H1 (cell line): Measurements from ENCODE around the gene CFAP161. TPM values are rescaled to one million over a fixed set of nuclear protein-coding genes. Genes with fewer than 3 reads are reported as not detected.

Source experiments
- CTCF ChIA-PET: fragments of 300-600 bp; sonication (Branson Sonifier 250); formaldehyde crosslinking; loops from one replicate; lab custom pipeline; 2021; ENCODE audit not compliant: partially characterized antibody; lab: Charles Lee
- POLR2A ChIA-PET: fragments of 300-600 bp; sonication (Branson Sonifier 250); formaldehyde crosslinking; loops from one replicate; lab custom pipeline; 2021; ENCODE audit warnings: inconsistent platforms; ENCODE audit not compliant: partially characterized antibody; lab: Charles Lee
- DNase-seq, 2 experiments: peaks; one replicate each; pipeline versions ENCODE4 v3.0.0 to v3.0.0-alpha.2; 2010 to 2022; ENCODE audit warnings: low spot score in 2 of 2, low read depth in 1 of 2, mixed read lengths in 1 of 2
- FAIRE-seq: peaks from 2 replicates; lab custom pipeline; 2011; peaks lifted over from hg19 to GRCh38; lab: Jason Lieb, UNC
- H2AFZ ChIP-seq: 2 replicates; pipeline ENCODE4 v1.8.1; 2012; ENCODE audit warnings: low read length, inconsistent platforms
- H2AK5ac ChIP-seq: 2 replicates; pipeline ENCODE4 v1.6.1; 2013; ENCODE audit warnings: low read depth, low read length
- H2BK120ac ChIP-seq: replicated peaks from 2 replicates; pipeline ENCODE3; 2013; ENCODE audit warnings: low read depth, low read length, inconsistent platforms
- H2BK12ac ChIP-seq: 2 replicates; pipeline ENCODE4 v1.6.1; 2013; ENCODE audit warnings: low read depth, low read length
- H2BK15ac ChIP-seq: 2 replicates; pipeline ENCODE4 v1.6.1; 2013; ENCODE audit warnings: low read length
- H2BK20ac ChIP-seq: 2 replicates; pipeline ENCODE4 v1.6.1; 2013; ENCODE audit warnings: low read length
- H2BK5ac ChIP-seq: 2 replicates; pipeline ENCODE4 v1.6.1; 2013; ENCODE audit warnings: low read depth, low read length
- H3K14ac ChIP-seq: 2 replicates; pipeline ENCODE4 v1.6.1; 2013; ENCODE audit warnings: inconsistent platforms; ENCODE audit not compliant: insufficient read length
- H3K18ac ChIP-seq: 2 replicates; pipeline ENCODE4 v1.6.1; 2013; ENCODE audit warnings: low read length; ENCODE audit errors: extremely low read depth
- H3K23ac ChIP-seq: 2 replicates; pipeline ENCODE4 v1.6.1; 2013; ENCODE audit warnings: inconsistent platforms; ENCODE audit not compliant: insufficient read length
- H3K23me2 ChIP-seq: 2 replicates; pipeline ENCODE4 v1.6.1; 2013; ENCODE audit warnings: low read depth, low read length
- H3K27ac ChIP-seq: 2 replicates; pipeline ENCODE4 v1.6.1; 2011; ENCODE audit warnings: low read depth, low read length, inconsistent platforms
- H3K27me3 ChIP-seq, 4 experiments: replicated peaks in 1 of 4; 1 replicate in 1 of 4; 2 replicates in 3 of 4; pipeline versions ENCODE4 v1.6.1 to v1.8.1; 2011 to 2013; ENCODE audit warnings: low read length in 3 of 4, mild to moderate bottlenecking in 3 of 4, inconsistent platforms in 2 of 4, mixed read lengths in 2 of 4, moderate library complexity in 1 of 4; ENCODE audit not compliant: control insufficient read depth in 3 of 4, insufficient read depth in 3 of 4; ENCODE audit errors: extremely low read depth in 1 of 4
- H3K36me3 ChIP-seq, 4 experiments: 2 replicates each; pipeline versions ENCODE4 v1.6.1 to v1.8.1; 2011 to 2013; ENCODE audit warnings: mild to moderate bottlenecking in 4 of 4, low read length in 3 of 4, moderate library complexity in 2 of 4, control low read depth in 1 of 4, inconsistent platforms in 1 of 4; ENCODE audit not compliant: insufficient read depth in 4 of 4, control insufficient read depth in 2 of 4
- H3K4ac ChIP-seq: replicated peaks from 2 replicates; pipeline ENCODE3; 2013; ENCODE audit warnings: low read length, low read depth, mixed read lengths, inconsistent platforms; ENCODE audit not compliant: insufficient read length
- H3K4me1 ChIP-seq, 4 experiments: replicated peaks in 1 of 4; 1 replicate in 1 of 4; 2 replicates in 3 of 4; pipeline versions ENCODE4 v1.6.1 to v1.8.1; 2011 to 2013; ENCODE audit warnings: low read length in 3 of 4, inconsistent platforms in 2 of 4, mixed read lengths in 1 of 4; ENCODE audit not compliant: insufficient read depth in 4 of 4, control insufficient read depth in 3 of 4
- H3K4me2 ChIP-seq, 2 experiments: 2 replicates each; pipeline versions ENCODE4 v1.6.1 to v1.8.1; 2011 to 2013; ENCODE audit warnings: low read depth in 2 of 2, low read length in 2 of 2, control low read depth in 1 of 2, inconsistent platforms in 1 of 2, mild to moderate bottlenecking in 1 of 2; ENCODE audit not compliant: insufficient read depth in 1 of 2
- H3K4me3 ChIP-seq, 4 experiments: fragments of 200-600, 300-600 bp in 1 of 4; sonication (generic), shearing (Covaris generic), sonication (Bioruptor Twin) in 1 of 4; 2 replicates each; pipeline versions ENCODE4 v1.5.1 to v1.8.1; 2011 to 2016; ENCODE audit warnings: low read length in 4 of 4, low read depth in 3 of 4, control low read depth in 2 of 4, inconsistent platforms in 2 of 4, mild to moderate bottlenecking in 2 of 4, mixed read lengths in 1 of 4, moderate library complexity in 1 of 4; ENCODE audit not compliant: insufficient read depth in 2 of 4; ENCODE audit errors: extremely low read depth in 1 of 4
- H3K56ac ChIP-seq: replicated peaks from 2 replicates; pipeline ENCODE3; 2013; ENCODE audit warnings: low read depth, mild to moderate bottlenecking, mixed read lengths, low read length, inconsistent platforms; ENCODE audit not compliant: insufficient read length
- H3K79me1 ChIP-seq: 2 replicates; pipeline ENCODE4 v1.6.1; 2013; ENCODE audit warnings: low read depth, low read length, control low read depth
- H3K79me2 ChIP-seq, 2 experiments: 2 replicates each; pipeline versions ENCODE4 v1.6.1 to v1.8.1; 2012 to 2013; ENCODE audit warnings: low read length in 2 of 2, mild to moderate bottlenecking in 2 of 2, inconsistent platforms in 1 of 2; ENCODE audit not compliant: insufficient read depth in 2 of 2, control insufficient read depth in 1 of 2
- H3K9ac ChIP-seq, 4 experiments: replicated peaks in 1 of 4; 1 replicate in 1 of 4; 2 replicates in 3 of 4; pipeline versions ENCODE4 v1.6.1 to v1.8.1; 2011 to 2013; ENCODE audit warnings: low read depth in 3 of 4, low read length in 3 of 4, control low read depth in 2 of 4, mild to moderate bottlenecking in 2 of 4, moderate library complexity in 2 of 4, inconsistent platforms in 1 of 4; ENCODE audit errors: extremely low read depth in 1 of 4
- H3K9me3 ChIP-seq, 2 experiments: 2 replicates each; pipeline versions ENCODE4 v1.6.1 to v1.8.1; 2012 to 2013; ENCODE audit warnings: mild to moderate bottlenecking in 2 of 2, moderate library complexity in 2 of 2, control low read depth in 1 of 2, inconsistent platforms in 1 of 2, low read depth in 1 of 2, low read length in 1 of 2, mixed read lengths in 1 of 2; ENCODE audit not compliant: insufficient read depth in 2 of 2
- H4K20me1 ChIP-seq, 2 experiments: replicated peaks in 1 of 2; 2 replicates each; pipeline versions ENCODE3 to v1.8.1; 2011 to 2013; ENCODE audit warnings: inconsistent platforms in 2 of 2, low read length in 2 of 2, mild to moderate bottlenecking in 1 of 2; ENCODE audit not compliant: insufficient read depth in 2 of 2, control insufficient read depth in 1 of 2
- H4K5ac ChIP-seq: 2 replicates; pipeline ENCODE4 v1.6.1; 2013; ENCODE audit warnings: low read length, low read depth, mixed read lengths, inconsistent platforms; ENCODE audit not compliant: insufficient read length
- H4K8ac ChIP-seq: 2 replicates; pipeline ENCODE4 v1.8.0; 2013; ENCODE audit warnings: mild to moderate bottlenecking, moderate library complexity, low read length, inconsistent platforms; ENCODE audit not compliant: insufficient read depth; ENCODE audit errors: extremely low read depth
- H4K91ac ChIP-seq: replicated peaks from 2 replicates; pipeline ENCODE3; 2013; ENCODE audit warnings: low read length, mixed read lengths, inconsistent platforms; ENCODE audit not compliant: insufficient read length
- NANOG ChIP-seq: IDR thresholded peaks from 2 replicates; pipeline ENCODE4 v1.6.1; 2011; ENCODE audit warnings: low read length, low read depth, mild to moderate bottlenecking, inconsistent platforms; ENCODE audit not compliant: insufficient read depth, poor library complexity, severe bottlenecking
- SIX5 ChIP-seq: IDR thresholded peaks from 2 replicates; pipeline ENCODE4 v1.6.1; 2011; ENCODE audit warnings: mild to moderate bottlenecking, low read depth, low read length
- ZNF274 ChIP-seq: IDR thresholded peaks from 2 replicates; pipeline ENCODE4 v1.7.0; 2012; ENCODE audit warnings: low read length, borderline replicate concordance; ENCODE audit errors: extremely low read depth
- WGBS, 2 experiments: shearing (Covaris generic) in 1 of 2; methylation state at CpG; one replicate each; pipeline versions ENCODE4 v1.1.6 to v1.1.7; 2013 to 2015; ENCODE audit warnings: low lambda C conversion rate in 2 of 2, mixed read lengths in 2 of 2, inconsistent platforms in 1 of 2, low coverage in 1 of 2, missing lambda C conversion rate in 1 of 2; ENCODE audit not compliant: insufficient replicate concordance in 2 of 2, insufficient coverage in 1 of 2, insufficient read length in 1 of 2; ENCODE audit errors: extremely low coverage in 1 of 2, missing lambda C conversion rate in 1 of 2; 5-methylcytosine and 5-hydroxymethylcytosine counted together
- polyA plus RNA-seq, 7 experiments: library from polyadenylated mRNA; depleted of rRNA in 3 of 7; stranded (reverse) in 5 of 7; unstranded in 2 of 7; fragments of >200 nt in 5 of 7; fragments of 200-250 nt in 2 of 7; gene quantifications; 1 replicate in 5 of 7; 2 replicates in 1 of 7; 4 replicates in 1 of 7; pipeline versions ENCODE4 v1.2.1 to v1.2.3, GENCODE V29; 2011 to 2013; ENCODE audit warnings: missing spikeins in 2 of 7, mixed read lengths in 2 of 7
- total RNA-seq: library from RNA; stranded (reverse); fragmentation: NEBNext Ultra II Directional; extraction: Animal tissue kit (Norgen Biotek cat#: 25700); gene quantifications from 2 replicates; pipeline ENCODE4 v1.2.1, GENCODE V29; 2021

CFAP161 gene
- total and polyA plus RNA-seq, 2 of the 8 experiments (the other 6 are each of a cell fraction or from before 2014, with no cell fraction given): 0.05 TPM; not detected in 1

DNA sequence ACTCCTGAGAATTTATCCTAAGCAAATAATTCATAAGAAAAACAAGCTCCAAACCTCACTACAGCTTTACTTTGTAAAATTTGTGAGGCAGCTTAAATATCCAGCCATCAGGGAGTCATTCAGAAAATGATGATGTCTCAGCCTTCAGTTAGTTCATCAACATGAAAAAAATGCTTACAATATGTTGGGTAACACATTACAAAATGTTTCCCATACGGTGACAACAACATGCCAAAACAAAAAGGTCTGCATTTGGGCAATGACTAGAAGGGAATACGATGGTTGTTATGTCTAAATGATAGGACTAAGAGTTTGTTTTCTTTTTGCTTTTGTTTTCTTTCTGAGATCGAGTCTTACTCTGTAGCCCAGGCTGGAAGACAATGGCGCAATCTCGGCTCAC, 47.0 kb upstream of the CFAP161 start:
- Histone ChIP-seq H3K4me2 (no peak overlapping the region), H4K91ac (no peak overlapping the region), H3K23me2 (peaks cover 1% of the 10 kb centered on the region; the same call in 1 of the 2 replicates), H2BK20ac (no peak overlapping the region), H3K27ac (no peak overlapping the region), H3K4ac (no peak overlapping the region), H3K79me1 (no peaks in the 10 kb centered on the region), H2AFZ (no peak overlapping the region), H3K79me2 (no peaks in the 10 kb centered on the region), H4K5ac (no peak overlapping the region), H3K9me3 (no peaks in the 10 kb centered on the region), H3K9ac (no peak overlapping the region), H2BK5ac (no peak overlapping the region), H3K18ac (no peak overlapping the region), H3K23ac (no peak overlapping the region), H2AK5ac (no peak overlapping the region), H3K56ac (no peak overlapping the region), H3K4me3 (no peak overlapping the region), H3K14ac (no peak overlapping the region), H2BK15ac (no peak overlapping the region), H3K27me3 (no peaks in the 10 kb centered on the region), H3K36me3 (no peaks in the 10 kb centered on the region), H4K8ac (no peak overlapping the region), H4K20me1 (no peaks in the 10 kb centered on the region), H3K4me1 (no peaks in the 10 kb centered on the region), H2BK120ac (no peak overlapping the region), H2BK12ac (no peak overlapping the region)
- WGBS, 2 experiments: 93% methylated on average over 5 of the region's 5 CpGs; no CpG with 5 or more reads in 1 of the 2 experiments
- ChIA-PET POLR2A (no interaction called here), CTCF (interaction anchor here (0.6 to 1.8 kb wide), 4 partner anchors 19 to 180 kb away, joined by 3 to 6 read pairs (median 4); no protein-coding TSS in a partner anchor)
- FAIRE-seq: no peak
- DNase-seq: no peak
- TF ChIP-seq NANOG: no peak
- TF ChIP-seq SIX5: no peak
- no peak for TF ChIP-seq ZNF274
- TF ChIP-seq, all 59 proteins: peak for 0
